MCF 10A (cell line): ENCODE data around the gene SOBP. TPM values are rescaled to one million over a fixed set of nuclear protein-coding genes. Genes with fewer than 3 reads are reported as not detected.
"Not testable (repeated sequence)": the region's sequence is repeated elsewhere in the genome, so short reads cannot be mapped to it uniquely, and the experiment has no call there.

Experiments
- BruUV-seq: library from RNA; stranded (reverse); fragments of 400-500 nt; replicated peaks from 2 replicates; lab custom pipeline; 2021; lab: Mats Ljungman, UMichigan
- CTCF ChIA-PET: fragments of 300-600 bp; sonication (Branson Sonifier 250); formaldehyde crosslinking; extraction: SDS; loops from one replicate; lab custom pipeline; 2021; ENCODE audit warnings: antibody characterized with exemption, inconsistent platforms; lab: Yijun Ruan, JAX
- POLR2A ChIA-PET: fragments of 300-600, 350-650 bp; sonication (Branson Sonifier 250); formaldehyde crosslinking; extraction: SDS; loops from one replicate; lab custom pipeline; 2020; ENCODE audit warnings: antibody characterized with exemption, inconsistent platforms; lab: Yijun Ruan, JAX
- DNase-seq: peaks from one replicate; pipeline ENCODE4 v3.0.0-alpha.2; 2018; ENCODE audit not compliant: unreplicated experiment
- H3K27ac Mint-ChIP-seq: one replicate; pipeline ENCODE4 v1.8.0; 2022; ENCODE audit warnings: mild to moderate bottlenecking, low read depth, mixed read lengths; ENCODE audit not compliant: unreplicated experiment
- H3K27me3 Mint-ChIP-seq: one replicate; pipeline ENCODE4 v1.8.0; 2022; ENCODE audit warnings: mixed read lengths; ENCODE audit not compliant: insufficient read depth, unreplicated experiment
- H3K36me3 Mint-ChIP-seq: one replicate; pipeline ENCODE4 v1.8.0; 2022; ENCODE audit warnings: mild to moderate bottlenecking, moderate library complexity, mixed read lengths; ENCODE audit not compliant: insufficient read depth, unreplicated experiment
- H3K4me1 Mint-ChIP-seq: one replicate; pipeline ENCODE4 v1.8.0; 2022; ENCODE audit warnings: mixed read lengths; ENCODE audit not compliant: insufficient read depth, unreplicated experiment
- H3K4me3 Mint-ChIP-seq: one replicate; pipeline ENCODE4 v1.8.0; 2022; ENCODE audit warnings: mild to moderate bottlenecking, moderate library complexity, mixed read lengths; ENCODE audit not compliant: unreplicated experiment
- H3K9me3 Mint-ChIP-seq: one replicate; pipeline ENCODE4 v1.8.0; 2022; ENCODE audit warnings: mixed read lengths; ENCODE audit not compliant: unreplicated experiment
- intact Hi-C: fragments of 100-400 bp; cut with micrococcal nuclease; formaldehyde crosslinking; loops from 2 replicates; pipeline ENCODE4 v1.14.1; 2022
- total RNA-seq: library from RNA; stranded (reverse); gene quantifications from 2 replicates; pipeline ENCODE4 v1.2.3, GENCODE V29; 2022
- TF ChIP-seq, protein P1 (sequence below): fragments of 200-600 bp; IDR thresholded peaks from one replicate; pipeline ENCODE4 v1.8.0; 2022; ENCODE audit warnings: antibody characterized with exemption, mild to moderate bottlenecking; ENCODE audit not compliant: unreplicated experiment

Gene SOBP
- total RNA-seq, 1 experiment from 2014 or later = 0.21 TPM

DNA sequence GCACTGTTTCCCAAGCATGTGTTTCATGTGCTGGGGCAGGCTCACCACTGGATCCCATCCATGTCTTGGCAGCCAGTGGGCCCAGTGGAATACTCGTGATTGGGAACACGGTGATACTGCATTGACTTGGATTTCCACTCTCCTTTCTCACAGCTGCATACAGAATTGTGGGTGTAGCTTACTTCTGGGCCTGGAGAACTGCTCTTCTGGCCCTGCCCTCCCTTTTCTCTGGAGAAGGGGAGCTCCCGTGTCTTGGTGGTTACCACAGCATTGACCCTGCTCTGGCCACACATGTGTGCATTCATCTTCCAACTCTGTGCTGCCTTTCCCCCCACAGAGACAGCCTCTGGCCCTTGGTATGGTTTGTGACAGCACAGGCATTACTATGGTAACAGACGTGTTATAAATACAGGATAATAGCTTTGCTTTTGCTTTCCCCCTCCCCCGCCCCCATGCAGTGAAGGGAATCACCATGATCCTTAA, 21.6 kb downstream of the SOBP start:
- H3K4me3 Mint-ChIP-seq = no peak overlapping the region
- no peaks in the 10 kb centered on the region for H3K4me1 Mint-ChIP-seq
- H3K9me3 Mint-ChIP-seq = peaks cover under 1% of the 10 kb centered on the region
- intact Hi-C loops = no loop called here
- no peak for DNase-seq
- TF ChIP-seq, protein P1, sequence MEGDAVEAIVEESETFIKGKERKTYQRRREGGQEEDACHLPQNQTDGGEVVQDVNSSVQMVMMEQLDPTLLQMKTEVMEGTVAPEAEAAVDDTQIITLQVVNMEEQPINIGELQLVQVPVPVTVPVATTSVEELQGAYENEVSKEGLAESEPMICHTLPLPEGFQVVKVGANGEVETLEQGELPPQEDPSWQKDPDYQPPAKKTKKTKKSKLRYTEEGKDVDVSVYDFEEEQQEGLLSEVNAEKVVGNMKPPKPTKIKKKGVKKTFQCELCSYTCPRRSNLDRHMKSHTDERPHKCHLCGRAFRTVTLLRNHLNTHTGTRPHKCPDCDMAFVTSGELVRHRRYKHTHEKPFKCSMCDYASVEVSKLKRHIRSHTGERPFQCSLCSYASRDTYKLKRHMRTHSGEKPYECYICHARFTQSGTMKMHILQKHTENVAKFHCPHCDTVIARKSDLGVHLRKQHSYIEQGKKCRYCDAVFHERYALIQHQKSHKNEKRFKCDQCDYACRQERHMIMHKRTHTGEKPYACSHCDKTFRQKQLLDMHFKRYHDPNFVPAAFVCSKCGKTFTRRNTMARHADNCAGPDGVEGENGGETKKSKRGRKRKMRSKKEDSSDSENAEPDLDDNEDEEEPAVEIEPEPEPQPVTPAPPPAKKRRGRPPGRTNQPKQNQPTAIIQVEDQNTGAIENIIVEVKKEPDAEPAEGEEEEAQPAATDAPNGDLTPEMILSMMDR = no peak
- no peaks in the 10 kb centered on the region for H3K36me3 Mint-ChIP-seq
- H3K27ac Mint-ChIP-seq = no peak overlapping the region
- no peaks in the 10 kb centered on the region for H3K27me3 Mint-ChIP-seq
- CTCF ChIA-PET = interaction anchor here (1.0 kb wide), 1 partner anchor 193 kb away, joined by 3 read pairs; no protein-coding TSS in a partner anchor
- BruUV-seq = no TSS peak
- POLR2A ChIA-PET = interaction anchor here (0.7 kb wide), 1 partner anchor 19 kb away, joined by 4 read pairs; no protein-coding TSS in a partner anchor

GRCh38 chr6:107513214-107513613, 23.3 kb downstream of the SOBP start:
- H3K36me3 Mint-ChIP-seq = no peaks in the 10 kb centered on the region
- intact Hi-C loops = no loop called here
- no peaks in the 10 kb centered on the region for H3K4me1 Mint-ChIP-seq

GRCh38 chr6:107515955-107516354, 26.0 kb downstream of the SOBP start:
- TF ChIP-seq, protein P1 = no peak
- no peaks in the 10 kb centered on the region for H3K4me1 Mint-ChIP-seq
- H3K36me3 Mint-ChIP-seq = no peaks in the 10 kb centered on the region
- no TSS peak for BruUV-seq
- no peak for DNase-seq
- POLR2A ChIA-PET = interaction anchor here (0.6 kb wide), 1 partner anchor 15 kb away, joined by 3 read pairs; no protein-coding TSS in a partner anchor
- CTCF ChIA-PET = interaction anchor here (0.6 to 0.7 kb wide), 2 partner anchors 10 to 24 kb away, joined by 3 read pairs; no protein-coding TSS in a partner anchor
- H3K27me3 Mint-ChIP-seq = no peaks in the 10 kb centered on the region
- peaks cover 11% of the 10 kb centered on the region for H3K9me3 Mint-ChIP-seq
- H3K4me3 Mint-ChIP-seq = no peak overlapping the region
- intact Hi-C loops = no loop called here
- no peak overlapping the region for H3K27ac Mint-ChIP-seq

More at GRCh38 chr6:107513214-107513613, 23.3 kb downstream of the SOBP start:
- H3K27me3 Mint-ChIP-seq = no peaks in the 10 kb centered on the region
- DNase-seq = no peak
- no peak overlapping the region for H3K4me3 Mint-ChIP-seq
- H3K9me3 Mint-ChIP-seq = peaks cover 11% of the 10 kb centered on the region
- BruUV-seq = no TSS peak
- POLR2A ChIA-PET = no interaction called here
- no peak overlapping the region for H3K27ac Mint-ChIP-seq
- TF ChIP-seq, protein P1 = no peak
- CTCF ChIA-PET = no interaction called here

GRCh38 chr6:107517274-107517673, 27.4 kb downstream of the SOBP start:
- peaks cover 11% of the 10 kb centered on the region for H3K9me3 Mint-ChIP-seq
- POLR2A ChIA-PET = no interaction called here
- TF ChIP-seq, protein P1 = no peak
- H3K4me3 Mint-ChIP-seq = no peak overlapping the region
- no peak overlapping the region for H3K27ac Mint-ChIP-seq
- DNase-seq = no peak
- H3K4me1 Mint-ChIP-seq = no peaks in the 10 kb centered on the region
- H3K36me3 Mint-ChIP-seq = no peaks in the 10 kb centered on the region
- BruUV-seq = no TSS peak
- no peaks in the 10 kb centered on the region for H3K27me3 Mint-ChIP-seq
- CTCF ChIA-PET = no interaction called here
- intact Hi-C loops = no loop called here

- H3K36me3 Mint-ChIP-seq, DNase-seq, H3K27me3 Mint-ChIP-seq, POLR2A ChIA-PET, BruUV-seq, CTCF ChIA-PET, H3K27ac Mint-ChIP-seq, H3K4me3 Mint-ChIP-seq, H3K4me1 Mint-ChIP-seq, intact Hi-C loops: not testable (repeated sequence)
- peaks cover 11% of the 10 kb centered on the region for H3K9me3 Mint-ChIP-seq
Measured at GRCh38 chr6:107519224-107519623, 29.3 kb downstream of the SOBP start.

DNA sequence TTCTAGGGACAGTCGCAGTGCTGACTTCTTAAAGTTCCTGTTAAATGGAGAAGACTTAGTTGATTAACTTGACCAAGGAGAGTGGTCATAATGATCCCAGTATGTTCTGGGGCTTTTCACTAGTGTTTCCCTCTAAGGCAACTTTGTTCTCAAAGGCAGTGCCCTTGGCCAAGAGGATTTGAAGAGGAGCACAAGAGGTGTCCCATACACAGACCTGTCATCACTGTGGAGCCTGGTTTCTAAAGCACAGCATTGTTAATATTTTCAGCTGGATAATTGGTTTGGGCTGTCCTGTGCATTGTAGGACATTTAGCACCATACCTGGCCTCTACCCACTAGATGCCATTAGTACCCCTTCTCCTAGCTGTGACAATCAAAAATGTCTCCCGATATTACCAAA, 30.8 kb downstream of the SOBP start:
- CTCF ChIA-PET, H3K4me1 Mint-ChIP-seq, BruUV-seq, DNase-seq, H3K36me3 Mint-ChIP-seq, intact Hi-C loops, H3K27me3 Mint-ChIP-seq, POLR2A ChIA-PET, H3K27ac Mint-ChIP-seq, H3K4me3 Mint-ChIP-seq: not testable (repeated sequence)
- H3K9me3 Mint-ChIP-seq = peaks cover 11% of the 10 kb centered on the region
